RWPE1 (cell line): ENCODE results near the gene TNFAIP2.

Source experiments
- CTCF ChIA-PET: fragments of 350-600 bp; sonication (Branson Sonifier 250); formaldehyde crosslinking; extraction: SDS; loops from one replicate; lab custom pipeline; 2021; lab: Yijun Ruan, JAX
- POLR2A ChIA-PET: fragments of 400-600 bp; formaldehyde crosslinking; extraction: SDS; loops from one replicate; lab custom pipeline; 2020; ENCODE audit warnings: antibody characterized with exemption; ENCODE audit not compliant: low non-redundant PET; lab: Yijun Ruan, JAX
- DNase-seq: peaks from one replicate; pipeline ENCODE4 v3.0.0; 2012; ENCODE audit warnings: low spot score
- H3K27ac ChIP-seq: fragments of 450-650 bp; 2 replicates; pipeline ENCODE4 v1.5.1; 2017
- TF ChIP-seq, protein P1 (sequence below): fragments of 450-650 bp; conservative IDR thresholded peaks from 2 replicates; pipeline ENCODE4 v1.5.1; 2017; ENCODE audit warnings: low read depth, mild to moderate bottlenecking

TNFAIP2 gene

GRCh38 chr14:103157969-103158368, 34.7 kb downstream of the TNFAIP2 start:
- POLR2A ChIA-PET, result no interaction called here
- TF ChIP-seq, protein P1, sequence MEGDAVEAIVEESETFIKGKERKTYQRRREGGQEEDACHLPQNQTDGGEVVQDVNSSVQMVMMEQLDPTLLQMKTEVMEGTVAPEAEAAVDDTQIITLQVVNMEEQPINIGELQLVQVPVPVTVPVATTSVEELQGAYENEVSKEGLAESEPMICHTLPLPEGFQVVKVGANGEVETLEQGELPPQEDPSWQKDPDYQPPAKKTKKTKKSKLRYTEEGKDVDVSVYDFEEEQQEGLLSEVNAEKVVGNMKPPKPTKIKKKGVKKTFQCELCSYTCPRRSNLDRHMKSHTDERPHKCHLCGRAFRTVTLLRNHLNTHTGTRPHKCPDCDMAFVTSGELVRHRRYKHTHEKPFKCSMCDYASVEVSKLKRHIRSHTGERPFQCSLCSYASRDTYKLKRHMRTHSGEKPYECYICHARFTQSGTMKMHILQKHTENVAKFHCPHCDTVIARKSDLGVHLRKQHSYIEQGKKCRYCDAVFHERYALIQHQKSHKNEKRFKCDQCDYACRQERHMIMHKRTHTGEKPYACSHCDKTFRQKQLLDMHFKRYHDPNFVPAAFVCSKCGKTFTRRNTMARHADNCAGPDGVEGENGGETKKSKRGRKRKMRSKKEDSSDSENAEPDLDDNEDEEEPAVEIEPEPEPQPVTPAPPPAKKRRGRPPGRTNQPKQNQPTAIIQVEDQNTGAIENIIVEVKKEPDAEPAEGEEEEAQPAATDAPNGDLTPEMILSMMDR, result no peak
- DNase-seq, result no peak
- H3K27ac ChIP-seq, result no peak overlapping the region
- CTCF ChIA-PET, result interaction anchor here (0.5 to 0.6 kb wide), 2 partner anchors 20 to 93 kb away, joined by 3 to 4 read pairs; no protein-coding TSS in a partner anchor

GRCh38 chr14:103158688-103159087, 35.4 kb downstream of the TNFAIP2 start:
- ChIA-PET POLR2A (no interaction called here), CTCF (no interaction called here)
- H3K27ac ChIP-seq, result no peak overlapping the region
- DNase-seq, result no peak
- TF ChIP-seq, protein P1, result no peak

DNA sequence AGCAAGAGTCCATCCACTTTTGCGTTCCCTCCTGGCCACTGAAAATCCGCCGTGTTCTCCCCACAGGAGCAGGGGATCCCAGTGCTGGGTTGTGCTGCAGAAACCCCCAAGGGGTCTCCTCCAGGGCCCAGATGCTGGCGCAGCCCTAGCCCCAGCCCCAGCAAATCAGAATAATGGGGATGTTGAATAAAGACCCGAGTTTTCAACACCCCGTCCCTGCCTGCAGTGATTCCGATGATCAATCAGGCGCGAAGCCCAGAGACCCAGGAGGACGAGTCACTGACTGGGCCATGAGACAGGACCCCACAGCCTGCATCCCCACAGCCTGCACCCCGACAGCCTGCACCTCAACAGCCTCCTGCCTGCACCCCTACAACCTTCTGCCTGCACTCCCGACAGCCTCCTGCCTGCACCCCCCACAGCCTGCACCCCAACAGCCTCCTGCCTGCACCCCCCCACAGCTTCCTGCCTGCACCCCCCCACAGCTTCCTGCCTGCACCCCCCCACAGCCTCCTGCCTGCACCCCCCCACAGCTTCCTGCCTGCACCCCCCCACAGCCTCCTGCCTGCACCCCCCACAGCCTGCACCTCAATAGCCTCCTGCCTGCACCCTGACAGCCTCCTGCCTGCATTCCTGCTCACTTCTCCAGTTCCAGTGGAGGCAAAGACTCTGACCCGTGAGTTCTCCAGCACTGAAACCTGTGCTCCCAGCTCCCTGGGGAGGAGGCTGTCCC, 37.2 kb downstream of the TNFAIP2 start:
- no peak for DNase-seq
- CTCF ChIA-PET, result interaction anchor here (0.6 kb wide), 1 partner anchor 127 kb away, joined by 3 read pairs; no protein-coding TSS in a partner anchor
- TF ChIP-seq, protein P1, result no peak
- POLR2A ChIA-PET, result interaction anchor here (0.6 kb wide), 1 partner anchor 45 kb away, joined by 4 read pairs; no protein-coding TSS in a partner anchor
- H3K27ac ChIP-seq, result no peak overlapping the region

DNA sequence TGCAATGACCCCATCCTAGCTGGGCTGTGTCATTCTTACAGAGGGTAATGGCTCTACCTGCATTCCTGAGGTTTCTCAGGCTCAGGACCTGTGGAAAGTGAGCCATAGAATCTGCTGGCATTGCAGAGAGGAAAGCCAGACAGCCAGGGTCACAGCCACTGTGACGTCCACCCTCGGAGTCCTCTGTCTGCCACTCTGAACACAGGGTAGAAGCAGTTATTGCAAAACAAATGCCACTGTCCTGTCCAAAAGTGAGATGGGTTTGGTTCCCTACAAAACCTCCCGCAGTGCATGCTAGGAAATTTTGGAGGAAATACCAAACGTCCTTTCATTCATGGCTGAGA, 37.8 kb downstream of the TNFAIP2 start:
- CTCF ChIA-PET, result interaction anchor here (0.6 kb wide), 2 partner anchors 126 to 194 kb away, joined by 3 read pairs; no protein-coding TSS in a partner anchor
- POLR2A ChIA-PET, result interaction anchor here (0.6 kb wide), 1 partner anchor 45 kb away, joined by 4 read pairs; no protein-coding TSS in a partner anchor
- TF ChIP-seq, protein P1, result no peak
- DNase-seq, result no peak
- no peak overlapping the region for H3K27ac ChIP-seq

DNA sequence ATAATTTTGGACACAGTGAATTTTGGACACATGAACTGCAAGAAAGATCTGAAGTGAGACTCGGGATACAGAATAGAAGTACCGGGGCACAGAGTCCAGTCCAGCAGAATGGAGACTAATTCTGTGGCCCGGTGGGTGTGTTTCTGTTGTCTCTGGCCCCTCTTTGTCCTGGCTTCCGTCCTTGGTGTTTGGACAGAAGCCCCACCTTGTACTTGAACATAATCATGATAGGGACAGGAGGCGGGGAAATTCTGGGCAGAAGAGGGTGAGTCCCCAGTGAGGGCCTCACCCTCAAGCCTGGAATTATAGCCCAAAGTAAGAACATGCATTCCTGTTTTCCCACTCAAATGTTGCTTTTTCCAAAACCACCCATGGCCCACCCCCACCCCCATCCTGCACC, 39.9 kb downstream of the TNFAIP2 start:
- no peak for DNase-seq
- POLR2A ChIA-PET, result no interaction called here
- H3K27ac ChIP-seq, result no peak overlapping the region
- TF ChIP-seq, protein P1, result no peak
- CTCF ChIA-PET, result interaction anchor here (0.7 kb wide), 1 partner anchor 17 kb away, joined by 3 read pairs; no protein-coding TSS in a partner anchor

DNA sequence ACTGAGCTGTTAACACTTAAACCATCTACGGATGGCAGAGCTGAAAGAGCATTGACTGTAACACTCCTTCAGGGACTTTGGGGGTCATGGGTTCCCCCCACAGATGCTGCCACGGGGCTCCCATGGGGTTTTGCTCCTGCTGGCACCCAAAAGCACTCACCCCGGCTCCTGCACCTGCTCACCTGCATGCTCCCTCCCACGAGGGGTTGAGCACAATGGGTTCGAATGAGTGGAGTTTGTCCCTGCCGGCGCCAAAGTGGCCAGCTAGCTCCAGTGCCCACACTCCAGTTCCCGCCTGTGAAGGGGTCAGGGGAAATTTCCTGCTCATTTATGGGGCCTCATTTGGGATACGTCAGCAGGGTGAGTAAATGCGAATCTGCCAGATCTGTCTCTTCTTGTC, 40.7 kb downstream of the TNFAIP2 start:
- no peak for DNase-seq
- ChIA-PET POLR2A (no interaction called here), CTCF (no interaction called here)
- no peak overlapping the region for H3K27ac ChIP-seq
- TF ChIP-seq, protein P1, result no peak
